HG03520 (cell line): ENCODE results near the gene HOXD4.

Source experiments
- ATAC-seq: cut with Tn5 transposase; IDR thresholded peaks from one replicate; pipeline ENCODE4 v1.9.1; 2021; ENCODE audit warnings: mild to moderate bottlenecking, moderate library complexity; ENCODE audit not compliant: unreplicated experiment

HOXD4 gene

GRCh38 chr2:176151442-176152287, at the start of gene HOXD4:
Gene HOXD4, plus strand, starts transcription at chr2:176151550. Its CDS starts 84 bp downstream, at chr2:176151634.
- no peak for ATAC-seq

DNA sequence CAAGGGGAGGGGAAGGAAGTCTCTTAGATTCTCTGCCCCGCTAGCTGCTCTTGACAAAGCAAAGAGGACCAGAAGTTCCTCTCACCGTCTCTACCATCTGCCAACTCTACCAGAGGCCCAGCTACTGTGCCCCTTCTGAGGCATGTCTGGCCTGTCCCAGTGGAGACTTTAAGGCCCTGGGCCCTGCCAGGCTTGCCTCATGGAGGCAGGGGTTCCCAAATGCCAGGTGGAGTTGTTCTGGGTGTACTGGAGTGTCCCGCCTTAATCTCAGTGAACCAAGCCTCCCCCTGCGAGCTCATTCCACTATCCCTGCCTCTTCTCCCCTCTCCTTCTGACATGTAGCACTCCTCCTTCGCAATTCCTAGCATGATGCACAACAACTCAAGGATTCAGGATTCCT, 49.5 kb upstream of the HOXD4 start:
- no peak for ATAC-seq

- no peak for ATAC-seq
Measured at GRCh38 chr2:176102309-176102866, 49.0 kb upstream of the HOXD4 start.

DNA sequence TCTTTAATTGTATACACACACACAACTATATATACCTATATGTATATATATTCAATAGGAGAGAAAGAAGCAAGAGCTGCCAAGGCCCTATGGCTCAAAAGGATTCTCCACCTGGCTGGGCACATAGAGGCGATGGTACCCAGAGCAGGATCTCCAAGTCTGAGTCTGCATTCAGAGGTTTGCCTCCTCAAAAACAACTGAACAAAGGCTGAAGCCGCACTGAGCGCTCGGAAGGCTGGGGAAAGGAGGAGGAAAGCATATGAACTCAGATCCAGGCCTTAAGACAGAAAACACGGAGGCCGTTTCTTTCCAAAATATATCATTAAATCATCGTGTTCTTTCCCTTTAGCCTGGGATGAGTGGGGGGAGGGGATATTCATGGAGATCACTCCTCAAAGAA, 48.2 kb upstream of the HOXD4 start:
- no peak for ATAC-seq

DNA sequence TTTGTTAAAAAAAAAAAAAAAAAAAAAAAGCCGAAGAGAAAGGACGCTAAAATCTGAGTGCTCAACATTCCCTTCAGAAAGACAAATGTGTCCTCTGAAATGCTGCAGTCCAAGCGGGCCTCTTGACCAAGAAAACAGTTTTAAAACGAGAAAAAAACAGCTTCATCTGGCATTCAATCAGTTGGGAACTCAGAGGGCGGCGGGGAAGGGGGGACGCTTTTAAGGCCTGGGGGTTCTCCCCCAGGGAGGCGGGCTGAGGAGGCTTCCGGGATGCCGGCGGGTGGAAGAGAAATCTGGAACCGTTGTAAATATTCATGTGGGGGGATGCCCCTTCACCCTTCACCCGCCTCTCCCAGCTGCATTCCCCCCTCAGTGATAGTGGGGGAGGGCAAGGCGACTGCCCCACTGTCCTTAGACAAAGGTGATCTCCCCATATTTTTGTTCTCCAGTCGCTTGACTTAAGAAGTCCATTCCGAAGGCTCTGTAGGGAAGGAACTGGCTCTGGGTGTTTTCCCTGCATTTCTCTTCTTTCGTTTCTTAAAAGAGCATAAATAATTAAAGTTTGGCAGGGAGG, 47.5 kb upstream of the HOXD4 start:
- ATAC-seq, result no peak

- no peak for ATAC-seq
Measured at GRCh38 chr2:176104316-176105077, 46.9 kb upstream of the HOXD4 start.

DNA sequence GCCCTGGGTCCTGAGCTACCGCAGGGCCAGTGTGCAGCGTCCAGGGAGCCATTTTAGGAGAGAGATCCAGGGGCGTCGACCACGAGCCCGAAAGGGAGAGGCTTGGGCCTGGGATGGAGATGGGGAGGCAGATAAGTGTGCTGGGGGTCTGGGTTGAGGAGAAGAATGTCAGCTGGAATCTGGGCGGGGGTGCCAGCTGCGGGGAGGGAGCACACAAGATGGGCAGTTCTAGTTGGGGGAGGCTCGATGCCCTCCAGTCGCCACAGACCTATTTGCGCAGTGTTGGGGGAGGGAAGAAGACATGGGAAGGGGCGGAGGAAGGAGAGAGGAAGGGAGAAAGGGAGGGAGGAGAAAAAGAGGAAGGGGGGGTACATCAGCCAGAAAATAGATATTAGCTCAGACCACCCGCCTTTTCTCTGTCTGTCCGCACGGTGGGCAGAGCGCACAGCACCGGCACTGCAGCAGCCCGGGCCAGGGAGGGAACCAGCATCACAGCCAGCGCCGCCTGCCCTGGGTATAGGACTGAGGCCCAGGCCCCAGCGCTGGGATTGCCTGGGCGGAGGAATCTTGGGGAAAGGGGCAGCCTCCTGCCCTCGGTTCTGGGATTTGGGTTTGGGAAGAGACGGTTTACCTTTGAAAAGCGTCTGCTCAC, 46.1 kb upstream of the HOXD4 start:
- ATAC-seq, result no peak

DNA sequence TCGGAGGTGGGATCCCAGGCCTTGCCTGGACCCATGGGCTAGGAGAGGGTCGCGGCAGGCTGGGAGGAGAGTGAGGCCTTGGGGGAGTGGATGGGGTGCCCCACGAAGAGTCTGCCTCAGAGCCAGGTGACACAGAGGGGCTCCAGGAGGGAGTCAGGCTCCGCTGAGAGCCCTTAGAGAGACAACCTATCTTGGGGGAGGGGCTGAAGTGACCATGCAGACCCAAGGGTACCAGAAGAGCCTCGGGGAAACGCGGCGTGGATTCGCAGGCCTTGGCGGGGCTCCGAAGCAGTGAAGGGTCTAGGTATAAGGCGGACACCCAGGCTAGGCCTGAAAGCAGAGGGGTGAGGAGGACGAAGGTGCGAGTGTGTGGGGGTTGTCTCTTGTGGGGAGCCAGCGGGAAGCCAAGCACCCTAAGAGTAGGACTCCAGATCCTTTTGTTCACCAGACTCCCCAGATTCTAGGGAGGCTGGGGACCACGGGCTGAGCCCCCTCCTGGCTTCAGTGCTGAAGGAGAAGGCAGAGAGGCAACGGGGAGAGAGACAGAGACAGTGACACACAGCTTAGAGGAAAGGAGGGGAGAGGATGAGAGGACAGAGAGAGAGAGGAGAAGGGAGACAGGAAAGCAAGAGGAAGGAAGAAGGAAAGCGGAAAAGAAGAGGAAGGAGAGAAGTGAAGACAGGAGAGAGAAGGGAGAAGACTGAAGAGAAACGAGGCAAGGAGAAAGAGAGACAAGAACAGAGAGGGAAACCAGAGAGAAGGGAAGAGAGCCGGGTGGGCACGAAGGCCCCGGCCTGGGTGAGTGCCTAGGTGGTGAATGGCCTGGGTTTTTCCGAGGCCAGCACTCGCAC, 45.4 kb upstream of the HOXD4 start:
- no peak for ATAC-seq

DNA sequence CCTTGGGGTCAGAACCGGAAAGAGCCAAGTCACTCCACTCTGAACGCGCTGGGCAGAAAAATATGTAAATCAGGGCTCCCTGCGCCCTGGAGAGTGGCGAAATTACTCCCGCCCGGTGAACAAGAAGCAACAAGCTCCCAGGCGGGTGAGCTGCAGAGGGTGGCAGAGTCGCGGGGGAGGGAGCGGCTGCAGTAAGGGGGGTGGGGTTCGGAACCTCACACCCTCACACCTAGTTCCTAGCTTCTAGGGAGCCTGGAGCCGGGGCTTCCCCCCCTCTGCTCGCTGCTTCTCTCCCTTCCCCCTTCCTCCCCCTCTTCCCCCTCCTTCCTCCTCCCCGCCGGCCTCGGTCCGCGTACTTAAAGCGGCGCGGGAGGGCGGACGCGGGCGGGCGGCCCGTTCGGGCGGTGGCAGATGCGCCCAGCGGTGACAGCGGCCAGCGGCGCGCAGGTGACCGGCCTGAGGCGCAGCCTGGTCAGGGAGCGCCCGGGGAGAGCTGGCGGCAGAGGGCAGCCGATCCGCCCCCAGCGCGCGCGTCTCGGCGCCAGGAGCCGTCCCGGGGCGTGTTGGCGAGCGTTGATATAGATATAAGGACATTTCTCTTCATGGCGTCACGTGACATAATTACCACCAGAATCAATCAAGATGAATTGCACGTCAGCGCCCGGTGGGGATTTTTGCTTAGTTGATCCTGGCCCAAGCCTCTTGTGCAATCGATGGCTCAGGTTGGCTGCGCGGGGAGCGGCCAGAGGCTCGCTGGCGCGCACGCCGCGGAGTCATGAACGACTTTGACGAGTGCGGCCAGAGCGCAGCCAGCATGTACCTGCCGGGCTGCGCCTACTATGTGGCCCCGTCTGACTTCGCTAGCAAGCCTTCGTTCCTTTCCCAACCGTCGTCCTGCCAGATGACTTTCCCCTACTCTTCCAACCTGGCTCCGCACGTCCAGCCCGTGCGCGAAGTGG, 44.5 kb upstream of the HOXD4 start, which contains the start of gene HOXD11:
Gene HOXD11 (plus strand): TSS at position 700 of the 959 bp plus-strand sequence. CDS start 76 bp downstream, at position 776.
- ATAC-seq, result no peak

GRCh38 chr2:176107731-176108181, 43.6 kb upstream of the HOXD4 start:
- no peak for ATAC-seq

DNA sequence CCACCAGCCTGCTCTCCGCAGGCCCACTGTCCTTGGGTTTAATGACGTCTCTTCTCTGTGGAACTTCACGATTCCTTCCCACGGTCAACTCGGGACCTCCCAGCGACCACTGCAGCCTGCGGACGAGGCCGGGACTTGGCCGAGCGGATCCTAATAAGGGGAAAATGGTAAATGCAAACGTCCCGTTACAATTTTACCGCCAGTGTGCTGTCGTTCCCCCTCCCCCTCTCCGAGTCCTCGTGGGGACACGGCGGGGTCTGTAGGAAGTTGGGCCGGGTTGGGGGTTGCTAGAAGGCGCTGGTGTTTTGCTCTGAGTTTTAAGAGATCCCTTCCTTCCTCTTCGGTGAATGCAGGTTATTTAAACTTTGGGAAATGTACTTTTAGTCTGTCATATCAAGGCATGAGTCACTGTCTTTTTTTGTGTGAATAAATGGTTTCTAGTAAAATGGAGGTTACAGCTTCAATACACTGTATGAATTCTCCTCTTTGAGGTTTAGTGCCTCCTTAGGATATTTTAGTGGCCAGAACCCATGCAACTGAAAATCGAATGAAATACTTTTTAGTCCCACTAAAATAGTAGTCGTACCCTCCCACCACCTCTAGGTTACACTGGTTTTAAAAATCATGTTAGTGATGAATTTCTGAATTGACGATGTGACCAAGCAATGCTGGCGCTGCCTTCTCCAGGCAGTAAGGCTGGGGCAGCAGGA, 42.0 kb upstream of the HOXD4 start:
- no peak for ATAC-seq

GRCh38 chr2:176109946-176110345, 41.4 kb upstream of the HOXD4 start:
- no peak for ATAC-seq

DNA sequence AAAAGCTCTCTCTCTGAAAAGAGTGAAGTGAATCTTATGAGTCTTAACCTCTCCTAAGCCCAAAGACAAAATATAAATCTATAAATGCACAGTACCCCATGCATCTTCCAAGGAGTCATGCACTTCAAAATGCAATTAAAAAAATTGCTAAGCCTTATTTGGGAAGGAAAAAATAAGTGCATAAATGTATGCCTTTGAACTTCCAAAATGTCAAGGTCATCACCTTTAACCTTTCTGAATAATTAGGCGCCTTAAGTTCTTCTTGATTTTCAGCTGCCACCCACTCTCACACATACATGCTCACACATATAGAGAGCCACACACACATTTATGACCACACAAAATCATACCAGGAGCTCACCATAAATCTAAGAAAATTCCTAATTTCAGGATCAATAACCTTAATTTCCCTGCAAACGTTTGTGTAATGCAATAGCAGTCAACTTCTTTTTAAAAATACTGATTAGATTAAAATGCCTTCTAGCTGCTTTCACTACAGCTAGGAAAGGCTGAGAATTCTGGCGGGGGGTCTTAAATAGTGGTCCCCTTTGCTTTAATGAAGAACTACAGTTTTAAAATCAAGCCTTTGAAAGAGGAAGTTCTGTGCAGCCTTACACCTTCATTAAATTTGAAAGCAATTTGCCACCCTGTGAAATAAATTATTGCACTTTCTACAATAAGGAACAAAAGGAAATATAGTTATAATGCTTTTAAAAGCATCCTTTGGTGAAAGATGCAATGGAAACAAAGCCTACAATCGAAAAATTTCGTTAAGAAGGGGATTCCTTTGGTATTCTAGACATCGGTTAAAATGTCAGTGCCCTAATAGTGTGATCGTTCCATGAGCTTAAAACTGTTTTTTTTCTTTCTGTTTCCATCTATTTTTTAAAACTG, 40.7 kb upstream of the HOXD4 start:
- ATAC-seq, result no peak

GRCh38 chr2:176111309-176111663, 40.1 kb upstream of the HOXD4 start:
- ATAC-seq, result no peak

DNA sequence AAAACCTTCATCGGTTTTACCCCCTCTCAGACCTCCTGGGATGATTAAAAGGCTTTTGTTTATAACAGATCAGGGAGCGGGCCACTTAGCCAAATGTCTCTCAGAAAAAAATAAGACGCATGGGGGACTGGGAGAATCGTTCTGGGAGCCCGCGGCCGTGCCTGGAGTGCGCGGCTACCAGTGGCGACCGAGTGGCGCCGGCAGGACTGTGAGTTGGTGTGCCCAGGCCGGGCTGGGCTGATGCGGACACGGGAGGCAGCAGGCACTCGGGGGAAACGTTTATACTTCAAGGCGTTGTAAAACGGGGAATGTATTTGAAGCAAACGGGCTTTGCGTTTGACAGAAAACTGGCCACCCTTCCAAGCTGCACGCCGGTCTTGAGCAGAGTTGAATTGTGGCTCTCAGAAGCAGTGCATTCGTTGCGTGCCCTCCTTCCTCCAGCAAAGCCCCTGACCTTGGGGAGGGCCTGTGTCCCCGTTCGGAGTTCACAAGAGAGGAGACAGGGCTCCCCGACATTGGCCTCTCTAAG, 39.4 kb upstream of the HOXD4 start:
- no peak for ATAC-seq

DNA sequence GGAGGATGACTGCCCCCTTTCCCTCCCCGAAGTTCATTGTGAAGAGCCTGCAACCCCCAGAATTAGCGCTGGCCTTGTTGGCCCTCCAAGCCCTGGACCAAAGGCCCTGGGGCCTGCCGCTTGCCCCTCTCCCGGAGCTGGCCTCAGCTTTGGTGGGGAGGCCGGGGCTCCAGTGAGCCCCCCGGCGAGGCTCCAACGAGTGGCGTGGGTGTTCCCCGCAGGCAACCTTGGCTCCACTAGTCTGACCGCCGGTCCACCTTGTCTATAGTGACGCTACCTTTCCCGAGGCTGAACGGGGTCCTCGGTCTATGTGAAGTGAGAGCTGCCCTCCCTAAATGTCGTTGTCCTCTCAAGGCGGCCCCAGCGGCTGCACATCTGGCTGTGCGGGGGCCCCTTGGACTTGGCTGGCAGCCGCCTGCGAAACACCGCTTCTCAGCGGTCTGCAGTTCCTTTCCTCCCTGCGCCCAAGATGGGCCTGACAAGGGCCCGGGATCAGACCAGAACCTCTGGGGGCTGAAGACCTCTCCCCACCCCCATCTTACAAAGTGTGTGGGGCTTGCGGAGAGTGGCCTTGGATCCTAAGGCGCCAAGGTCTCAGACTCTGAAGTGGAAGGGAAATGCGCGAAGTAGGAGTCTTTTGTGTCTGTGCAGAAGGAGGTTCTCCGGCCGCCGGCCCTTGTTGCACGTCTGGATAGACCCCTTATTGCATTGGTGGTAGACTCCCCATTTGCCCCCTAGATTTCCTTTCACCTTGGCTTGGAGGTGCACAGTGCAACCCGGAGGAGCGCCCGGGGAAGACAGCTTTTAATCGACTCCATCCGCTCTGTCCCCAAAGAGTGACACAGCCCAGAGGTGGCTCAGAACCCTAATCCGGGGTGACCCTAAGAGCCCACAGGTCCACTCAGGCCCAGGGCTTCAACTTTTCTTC, 38.7 kb upstream of the HOXD4 start:
- ATAC-seq, result no peak
